ENCODE data around the gene C6orf15. TPM values are rescaled to one million over a fixed set of nuclear protein-coding genes. Genes with fewer than 3 reads are reported as not detected.

C6orf15 gene
- total RNA-seq, 2 experiments from 2014 or later = not detected

- Histone ChIP-seq H3K27me3 (ENCODE audit: control insufficient read depth in 1 of 2, insufficient read depth in 2 of 2, low read length in 2 of 2) (no peaks in the 10 kb centered on the region), H3K4me3 (ENCODE audit: low read length) (no peak overlapping the region), H3K36me3 (ENCODE audit: insufficient read depth, low read length) (no peaks in the 10 kb centered on the region), H3K4me1 (ENCODE audit: insufficient read depth, low read length) (peaks cover 50% of the 10 kb centered on the region), H3K9me3 (ENCODE audit: control insufficient read depth in 1 of 2, insufficient read depth in 1 of 2, low read length in 2 of 2) (no peaks in the 10 kb centered on the region), H3K27ac (ENCODE audit: low read depth in 1 of 2, low read length in 2 of 2) (no peak overlapping the region)
- ATAC-seq (ENCODE audit: poor library complexity) (no peak), DNase-seq (no peak)
- no peaks in the 10 kb centered on the region for H3K36me3 Mint-ChIP-seq (ENCODE audit: low read depth)
- TF ChIP-seq, protein P1, sequence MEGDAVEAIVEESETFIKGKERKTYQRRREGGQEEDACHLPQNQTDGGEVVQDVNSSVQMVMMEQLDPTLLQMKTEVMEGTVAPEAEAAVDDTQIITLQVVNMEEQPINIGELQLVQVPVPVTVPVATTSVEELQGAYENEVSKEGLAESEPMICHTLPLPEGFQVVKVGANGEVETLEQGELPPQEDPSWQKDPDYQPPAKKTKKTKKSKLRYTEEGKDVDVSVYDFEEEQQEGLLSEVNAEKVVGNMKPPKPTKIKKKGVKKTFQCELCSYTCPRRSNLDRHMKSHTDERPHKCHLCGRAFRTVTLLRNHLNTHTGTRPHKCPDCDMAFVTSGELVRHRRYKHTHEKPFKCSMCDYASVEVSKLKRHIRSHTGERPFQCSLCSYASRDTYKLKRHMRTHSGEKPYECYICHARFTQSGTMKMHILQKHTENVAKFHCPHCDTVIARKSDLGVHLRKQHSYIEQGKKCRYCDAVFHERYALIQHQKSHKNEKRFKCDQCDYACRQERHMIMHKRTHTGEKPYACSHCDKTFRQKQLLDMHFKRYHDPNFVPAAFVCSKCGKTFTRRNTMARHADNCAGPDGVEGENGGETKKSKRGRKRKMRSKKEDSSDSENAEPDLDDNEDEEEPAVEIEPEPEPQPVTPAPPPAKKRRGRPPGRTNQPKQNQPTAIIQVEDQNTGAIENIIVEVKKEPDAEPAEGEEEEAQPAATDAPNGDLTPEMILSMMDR (IDR thresholded peaks at IDR 0.05) = no peak
- no peaks in the 10 kb centered on the region for H3K27me3 Mint-ChIP-seq
- H3K4me3 Mint-ChIP-seq = no peak overlapping the region
- no peaks in the 10 kb centered on the region for H3K9me3 Mint-ChIP-seq
- CTCF ChIA-PET = interaction anchor here (2.3 kb wide), 2 partner anchors 12 to 361 kb away, joined by 8 to 12 read pairs; no protein-coding TSS in a partner anchor
- H3K4me1 Mint-ChIP-seq (ENCODE audit: low read depth) = peaks cover 62% of the 10 kb centered on the region
- no peak overlapping the region for H3K27ac Mint-ChIP-seq
- intact Hi-C loops (cut with DNase I, micrococcal nuclease) = no loop called here
- POLR2A ChIA-PET = no interaction called here
These were observed 20.1 kb downstream of the C6orf15 start for GRCh38 chr6:31092238-31092637.

- TF ChIP-seq, protein P1 (IDR thresholded peaks at IDR 0.05) = no peak
- intact Hi-C loops (cut with DNase I, micrococcal nuclease) = no loop called here
- H3K27ac ChIP-seq (ENCODE audit: low read depth in 1 of 2, low read length in 2 of 2) = no peak overlapping the region
- DNase-seq (no peak), ATAC-seq (ENCODE audit: poor library complexity) (no peak)
- H3K4me1 ChIP-seq (ENCODE audit: insufficient read depth, low read length) = peaks cover 44% of the 10 kb centered on the region
- no peaks in the 10 kb centered on the region for H3K27me3 ChIP-seq (ENCODE audit: control insufficient read depth in 1 of 2, insufficient read depth in 2 of 2, low read length in 2 of 2)
- H3K36me3 Mint-ChIP-seq (ENCODE audit: low read depth) = no peaks in the 10 kb centered on the region
- peaks cover 57% of the 10 kb centered on the region for H3K4me1 Mint-ChIP-seq (ENCODE audit: low read depth)
- H3K9me3 Mint-ChIP-seq = no peaks in the 10 kb centered on the region
- H3K4me3 ChIP-seq (ENCODE audit: low read length) = no peak overlapping the region
- H3K4me3 Mint-ChIP-seq = no peak overlapping the region
- CTCF ChIA-PET = interaction anchor here (2.3 kb wide), 2 partner anchors 12 to 361 kb away, joined by 8 to 10 read pairs; no protein-coding TSS in a partner anchor
- no peaks in the 10 kb centered on the region for H3K9me3 ChIP-seq (ENCODE audit: control insufficient read depth in 1 of 2, insufficient read depth in 1 of 2, low read length in 2 of 2)
- no peaks in the 10 kb centered on the region for H3K27me3 Mint-ChIP-seq
- POLR2A ChIA-PET = no interaction called here
- H3K36me3 ChIP-seq (ENCODE audit: insufficient read depth, low read length) = no peaks in the 10 kb centered on the region
- no peak overlapping the region for H3K27ac Mint-ChIP-seq
These were observed 20.7 kb downstream of the C6orf15 start for GRCh38 chr6:31091680-31092079.

DNA sequence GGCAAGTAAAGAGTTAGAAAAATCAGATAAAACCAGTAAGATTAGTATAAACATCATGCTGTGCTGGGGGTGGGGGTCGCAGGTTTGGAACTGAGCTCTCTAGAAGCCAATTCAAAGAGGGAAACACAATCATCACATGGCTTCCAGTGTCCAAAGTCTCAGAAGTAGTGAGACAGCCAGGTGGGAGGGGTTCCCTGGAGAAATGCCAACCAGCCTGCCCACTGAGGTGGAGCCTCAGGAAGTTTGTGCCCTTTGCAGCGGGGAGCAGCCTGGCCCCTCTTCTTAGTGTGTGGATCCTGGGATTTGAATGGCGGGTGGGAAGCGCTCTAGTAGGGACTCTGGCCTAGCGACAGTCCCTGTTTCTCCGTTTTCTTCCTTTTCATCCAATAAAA lies 21.4 kb downstream of the C6orf15 start:
- H3K9me3 Mint-ChIP-seq = no peaks in the 10 kb centered on the region
- DNase-seq = no peak
- no peaks in the 10 kb centered on the region for H3K36me3 Mint-ChIP-seq (ENCODE audit: low read depth)
- ChIA-PET CTCF (interaction anchor here (2.3 kb wide), 2 partner anchors 11 to 360 kb away, joined by 8 to 10 read pairs; no protein-coding TSS in a partner anchor), POLR2A (no interaction called here)
- Histone ChIP-seq H3K27me3 (ENCODE audit: control insufficient read depth in 1 of 2, insufficient read depth in 2 of 2, low read length in 2 of 2) (no peaks in the 10 kb centered on the region), H3K4me3 (ENCODE audit: low read length) (no peak overlapping the region), H3K36me3 (ENCODE audit: insufficient read depth, low read length) (no peaks in the 10 kb centered on the region), H3K27ac (ENCODE audit: low read depth in 1 of 2, low read length in 2 of 2) (no peak overlapping the region), H3K4me1 (ENCODE audit: insufficient read depth, low read length) (peaks cover 37% of the 10 kb centered on the region), H3K9me3 (ENCODE audit: control insufficient read depth in 1 of 2, insufficient read depth in 1 of 2, low read length in 2 of 2) (no peaks in the 10 kb centered on the region)
- ATAC-seq (ENCODE audit: poor library complexity) = no peak
- TF ChIP-seq, protein P1 (IDR thresholded peaks at IDR 0.05) = no peak
- no peaks in the 10 kb centered on the region for H3K27me3 Mint-ChIP-seq
- intact Hi-C loops (cut with DNase I, micrococcal nuclease) = no loop called here
- no peak overlapping the region for H3K27ac Mint-ChIP-seq
- no peak overlapping the region for H3K4me3 Mint-ChIP-seq
- H3K4me1 Mint-ChIP-seq (ENCODE audit: low read depth) = peaks cover 49% of the 10 kb centered on the region

All from CD4-positive, alpha-beta T cell (primary cell).